IMR-90 (cell line): ENCODE data around the gene ANKK1. TPM values are rescaled to one million over a fixed set of nuclear protein-coding genes. Genes with fewer than 3 reads are reported as not detected.

Experiments
- ATAC-seq: fragments of 200-7000 bp; cut with Tn5 transposase; 2 replicates; pipeline ENCODE4 v1.9.1; 2020; ENCODE audit warnings: low read depth, mild to moderate bottlenecking, moderate library complexity
- BruUV-seq: library from RNA; stranded (reverse); fragments of 400-500 nt; replicated peaks from 2 replicates; lab custom pipeline; 2021; lab: Mats Ljungman, UMichigan
- CTCF ChIA-PET: fragments of 300-600 bp; formaldehyde crosslinking; extraction: SDS; loops from one replicate; lab custom pipeline; 2021; ENCODE audit warnings: antibody characterized with exemption; lab: Yijun Ruan, JAX
- POLR2A ChIA-PET: fragments of 300-600 bp; sonication (Branson Sonifier 250); formaldehyde crosslinking; loops from one replicate; lab custom pipeline; 2022; ENCODE audit warnings: antibody characterized with exemption; ENCODE audit not compliant: unreplicated experiment; lab: Charles Lee
- DNase-seq: peaks from one replicate; pipeline ENCODE4 v3.0.0; 2013
- H2AFZ ChIP-seq: replicated peaks from 2 replicates; pipeline ENCODE3; 2013; ENCODE audit warnings: low read length, mild to moderate bottlenecking; ENCODE audit not compliant: poor library complexity
- H2AK5ac ChIP-seq: 2 replicates; pipeline ENCODE4 v1.6.1; 2013; ENCODE audit warnings: low read depth, low read length, inconsistent platforms
- H2AK9ac ChIP-seq: replicated peaks from 2 replicates; pipeline ENCODE3; 2013; ENCODE audit warnings: mild to moderate bottlenecking, low read depth, low read length, moderate library complexity; ENCODE audit not compliant: poor library complexity
- H2BK120ac ChIP-seq: 2 replicates; pipeline ENCODE4 v1.6.1; 2013; ENCODE audit warnings: low read depth, low read length, inconsistent platforms
- H2BK15ac ChIP-seq: 3 replicates; pipeline ENCODE4 v1.6.1; 2013; ENCODE audit warnings: low read depth, low read length, inconsistent platforms
- H2BK20ac ChIP-seq: 2 replicates; pipeline ENCODE4 v1.6.1; 2013; ENCODE audit warnings: low read depth, mild to moderate bottlenecking, inconsistent platforms, low read length, moderate library complexity
- H2BK5ac ChIP-seq: 2 replicates; pipeline ENCODE4 v1.6.1; 2013; ENCODE audit warnings: mild to moderate bottlenecking, low read depth, low read length, inconsistent platforms; ENCODE audit not compliant: poor library complexity, severe bottlenecking
- H3K14ac ChIP-seq: replicated peaks from 2 replicates; pipeline ENCODE4 v1.6.1; 2013; ENCODE audit warnings: low read depth, low read length, inconsistent platforms
- H3K18ac ChIP-seq: 2 replicates; pipeline ENCODE4 v1.6.1; 2013; ENCODE audit warnings: low read depth, low read length, control low read depth
- H3K23ac ChIP-seq: 2 replicates; pipeline ENCODE4 v1.6.1; 2013; ENCODE audit warnings: low read depth, low read length, inconsistent platforms
- H3K27ac ChIP-seq: 2 replicates; pipeline ENCODE4 v1.5.1; 2013; ENCODE audit warnings: mild to moderate bottlenecking, control low read depth, low read length; ENCODE audit not compliant: insufficient read depth
- H3K27me3 ChIP-seq: 2 replicates; pipeline ENCODE4 v1.6.1; 2013; ENCODE audit warnings: low read length; ENCODE audit not compliant: control insufficient read depth, insufficient read depth
- H3K36me3 ChIP-seq: 2 replicates; pipeline ENCODE4 v1.6.1; 2013; ENCODE audit warnings: low read length, mixed read lengths; ENCODE audit not compliant: control insufficient read depth, insufficient read depth
- H3K4ac ChIP-seq: 2 replicates; pipeline ENCODE4 v1.6.1; 2013; ENCODE audit warnings: low read depth, low read length, inconsistent platforms
- H3K4me1 ChIP-seq: 2 replicates; pipeline ENCODE4 v1.6.1; 2013; ENCODE audit warnings: low read length, mixed read lengths; ENCODE audit not compliant: control insufficient read depth, insufficient read depth
- H3K4me2 ChIP-seq: 2 replicates; pipeline ENCODE4 v1.6.1; 2013; ENCODE audit warnings: low read depth, mild to moderate bottlenecking, control low read depth, low read length, moderate library complexity
- H3K4me3 ChIP-seq: 2 replicates; pipeline ENCODE4 v1.5.1; 2013; ENCODE audit warnings: low read depth, mild to moderate bottlenecking, control low read depth, low read length, moderate library complexity; ENCODE audit not compliant: insufficient read depth
- H3K56ac ChIP-seq: 2 replicates; pipeline ENCODE4 v1.6.1; 2013; ENCODE audit warnings: low read length, inconsistent platforms; ENCODE audit not compliant: insufficient read depth; ENCODE audit errors: extremely low read depth
- H3K79me1 ChIP-seq, 2 experiments: 2 replicates each; pipeline ENCODE4 v1.6.1; 2013; ENCODE audit warnings: low read length in 2 of 2, inconsistent platforms in 1 of 2, low read depth in 1 of 2
- H3K9ac ChIP-seq: 2 replicates; pipeline ENCODE4 v1.6.1; 2013; ENCODE audit warnings: low read depth, low read length, control low read depth
- H3K9me1 ChIP-seq: 2 replicates; pipeline ENCODE4 v1.6.1; 2013; ENCODE audit warnings: low read length, inconsistent platforms; ENCODE audit not compliant: insufficient read depth
- H3K9me3 ChIP-seq: 2 replicates; pipeline ENCODE4 v1.6.1; 2013; ENCODE audit warnings: low read length; ENCODE audit not compliant: control insufficient read depth, insufficient read depth
- H4K20me1 ChIP-seq: 2 replicates; pipeline ENCODE4 v1.6.1; 2013; ENCODE audit warnings: low read length, inconsistent platforms; ENCODE audit not compliant: insufficient read depth
- H4K5ac ChIP-seq: 2 replicates; pipeline ENCODE4 v1.6.1; 2013; ENCODE audit warnings: mild to moderate bottlenecking, low read depth, low read length, control low read depth
- H4K8ac ChIP-seq, 2 experiments: 2 replicates each; pipeline ENCODE4 v1.6.1; 2013; ENCODE audit warnings: low read depth in 2 of 2, low read length in 2 of 2, control low read depth in 1 of 2, inconsistent platforms in 1 of 2
- H4K91ac ChIP-seq: 2 replicates; pipeline ENCODE4 v1.6.1; 2013; ENCODE audit warnings: low read depth, low read length, inconsistent platforms; ENCODE audit not compliant: insufficient read depth
- CEBPB ChIP-seq: IDR thresholded peaks from 2 replicates; pipeline ENCODE4 v1.6.1; 2012; ENCODE audit warnings: low read depth, low read length, improper control_type of control experiment
- dilution Hi-C: fragments of 300-500 bp; cut with HindIII; formaldehyde crosslinking; loops from one replicate; pipeline ENCODE4 v1.14.3; 2018; ENCODE audit warnings: low sequenced_read_pairs; ENCODE audit not compliant: unreplicated experiment
- in situ Hi-C: fragments of 300-500 bp; cut with MboI; formaldehyde crosslinking; loops from 3 replicates; pipeline ENCODE4 v1.14.3; 2019; ENCODE audit warnings: low sequenced_read_pairs, inconsistent platforms, mixed read lengths
- intact Hi-C: fragments of 100-400 bp; cut with micrococcal nuclease; formaldehyde crosslinking; loops from 2 replicates; pipeline ENCODE4 v1.10.0; 2022
- polyA plus RNA-seq, 3 experiments: library from polyadenylated mRNA; depleted of rRNA; stranded (reverse); fragments of >200 nt; gene quantifications; 2 replicates each; pipeline ENCODE4 v1.2.3, GENCODE V29; 2012; ENCODE audit warnings: low replicate concordance in 1 of 3
- total RNA-seq: library from RNA; depleted of rRNA; stranded (reverse); fragments of >200 nt; gene quantifications from 2 replicates; pipeline ENCODE4 v1.2.3, GENCODE V29; 2012
- TF ChIP-seq, protein P1 (sequence below): fragments of 150-350 bp; IDR thresholded peaks from 2 replicates; pipeline ENCODE4 v1.6.1; 2017; ENCODE audit warnings: mild to moderate bottlenecking, antibody characterized with exemption, low read length, low read depth

ANKK1 gene
- total and polyA plus RNA-seq, 2 of the 4 experiments (the other 2 are of a cell fraction) = not detected

GRCh38 chr11:113382121-113382520, 5.5 kb upstream of the ANKK1 start:
- Histone ChIP-seq H4K5ac (no peak overlapping the region), H4K20me1 (no peaks in the 10 kb centered on the region), H3K9me1 (no peaks in the 10 kb centered on the region), H3K27me3 (peaks cover 15% of the 10 kb centered on the region), H3K36me3 (no peaks in the 10 kb centered on the region), H3K4ac (no peak overlapping the region), H2BK20ac (no peak overlapping the region), H3K27ac (no peak overlapping the region), H3K4me3 (no peak overlapping the region), H3K9ac (no peak overlapping the region), H3K4me2 (no peak overlapping the region), H3K18ac (no peak overlapping the region), H3K56ac (no peak overlapping the region), H4K91ac (no peak overlapping the region), H2AK5ac (no peak overlapping the region), H3K23ac (no peak overlapping the region), H2AFZ (no peak overlapping the region), H2BK120ac (no peak overlapping the region), H4K8ac (no peak overlapping the region), H3K9me3 (no peaks in the 10 kb centered on the region), H2AK9ac (no peak overlapping the region), H2BK15ac (no peak overlapping the region), H2BK5ac (no peak overlapping the region), H3K4me1 (no peaks in the 10 kb centered on the region), H3K79me1 (no peaks in the 10 kb centered on the region), H3K14ac (no peak overlapping the region)
- TF ChIP-seq, protein P1, sequence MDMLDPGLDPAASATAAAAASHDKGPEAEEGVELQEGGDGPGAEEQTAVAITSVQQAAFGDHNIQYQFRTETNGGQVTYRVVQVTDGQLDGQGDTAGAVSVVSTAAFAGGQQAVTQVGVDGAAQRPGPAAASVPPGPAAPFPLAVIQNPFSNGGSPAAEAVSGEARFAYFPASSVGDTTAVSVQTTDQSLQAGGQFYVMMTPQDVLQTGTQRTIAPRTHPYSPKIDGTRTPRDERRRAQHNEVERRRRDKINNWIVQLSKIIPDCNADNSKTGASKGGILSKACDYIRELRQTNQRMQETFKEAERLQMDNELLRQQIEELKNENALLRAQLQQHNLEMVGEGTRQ = no peak
- no peak for TF ChIP-seq CEBPB
- dilution Hi-C loops = no loop called here
- ChIA-PET POLR2A (no interaction called here), CTCF (no interaction called here)
- intact Hi-C loops = loop anchor here (5.0 kb wide), 1 partner anchor 150 kb away; no protein-coding TSS in a partner anchor
- no peak for ATAC-seq
- DNase-seq = no peak
- in situ Hi-C loops = no loop called here
- no TSS peak for BruUV-seq
